Neural progenitor cell (in vitro differentiated cells): ENCODE results near the gene CES3.

ENCODE experiments used
- CTCF ChIP-seq: fragments of 200-600 bp; sonication (generic); IDR thresholded peaks from 2 replicates; pipeline ENCODE4 v1.5.1; 2017; ENCODE audit warnings: antibody characterized with exemption, mild to moderate bottlenecking
- EZH2 ChIP-seq: fragments of 200-600 bp; sonication (generic); IDR thresholded peaks from 2 replicates; pipeline ENCODE4 v1.6.1; 2017; ENCODE audit warnings: antibody characterized with exemption, mild to moderate bottlenecking, moderate library complexity

- TF ChIP-seq CTCF, result no peak
- TF ChIP-seq EZH2, result no peak
Measured at GRCh38 chr16:67021321-67021720, 60.3 kb downstream of the CES3 start.
